Stimulated activated CD4-positive, alpha-beta T cell treated with anti-CD3 and anti-CD28 coated beads, TNF-alpha, amount 100 ng/mL, for 1 hour (primary cell): Measurements from ENCODE around the gene RHBG.

ENCODE experiments used
- DNase-seq, 3 donors: peaks; one replicate each; pipeline ENCODE4 v3.0.0-alpha.2; 2020; ENCODE audit warnings: low read depth in 3 of 3, low spot score in 1 of 3

Gene RHBG

GRCh38 chr1:156424806-156425432, 55.9 kb downstream of the RHBG start:
- DNase-seq: no peak

GRCh38 chr1:156425943-156426342, 56.9 kb downstream of the RHBG start:
- DNase-seq: no peak

- no peak for DNase-seq
Measured at GRCh38 chr1:156427957-156428356, 58.9 kb downstream of the RHBG start.

DNA sequence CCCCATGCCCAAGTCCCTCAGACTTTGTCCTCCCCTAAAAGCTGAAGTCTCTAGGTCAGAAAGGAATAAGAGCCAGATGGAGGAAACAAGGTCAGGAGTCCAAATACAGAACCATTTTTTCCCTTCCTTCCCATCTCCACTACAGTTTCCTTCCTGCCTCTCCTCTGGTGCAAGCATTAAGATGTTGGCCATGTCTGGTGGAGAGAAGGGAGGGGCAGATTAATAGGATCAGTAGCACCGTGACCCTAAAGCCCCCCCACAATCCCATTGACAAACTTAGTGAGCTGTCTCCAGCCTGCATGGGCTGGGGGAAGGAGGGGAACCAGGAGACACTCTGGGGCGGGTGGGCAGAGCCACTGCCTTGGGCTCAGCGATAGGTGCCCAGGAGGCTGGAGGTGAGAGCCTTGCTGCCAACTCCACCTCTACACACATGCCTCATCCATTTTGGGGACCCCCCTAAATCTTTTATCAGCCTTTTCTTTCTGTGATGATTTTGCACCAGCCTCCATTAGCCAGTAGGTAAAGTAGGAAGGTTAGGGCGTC, 59.8 kb downstream of the RHBG start:
- no peak for DNase-seq

DNA sequence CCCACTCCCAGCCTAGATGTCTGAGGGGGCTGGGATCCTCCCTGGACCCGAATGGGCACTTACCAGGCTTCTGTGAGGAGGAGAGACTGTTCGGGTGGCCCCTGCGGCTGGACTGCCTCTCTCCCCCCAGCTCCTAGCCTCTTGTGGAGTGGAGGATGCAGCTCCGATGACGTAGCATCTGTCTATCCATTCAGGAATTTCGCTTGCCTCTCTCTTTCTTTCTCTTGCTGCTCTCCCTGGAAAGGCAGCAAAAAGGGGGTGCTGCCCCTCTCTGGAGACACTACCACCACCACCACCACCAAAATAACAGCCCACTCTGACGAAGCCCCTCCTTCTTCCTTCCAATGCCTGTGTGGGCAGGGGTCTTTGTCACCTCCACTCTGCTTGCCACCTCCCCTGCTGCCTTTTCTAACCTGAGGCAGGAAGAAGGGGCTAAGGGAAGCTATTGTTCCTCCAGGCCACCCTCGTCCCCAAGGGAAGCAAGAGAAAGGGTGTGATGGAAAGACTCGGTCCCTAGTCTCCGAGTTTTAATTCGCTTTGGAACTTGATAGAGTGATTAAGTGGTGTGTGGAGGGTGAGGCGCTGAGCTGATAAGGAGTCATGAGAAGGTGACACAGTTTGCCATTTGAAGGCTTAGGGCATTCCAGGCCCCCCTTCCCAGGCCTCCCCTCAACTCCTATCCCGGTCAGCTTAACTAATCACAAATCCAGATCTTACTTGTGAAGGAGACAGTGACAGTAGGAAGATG, 60.5 kb downstream of the RHBG start:
- DNase-seq: no peak

DNA sequence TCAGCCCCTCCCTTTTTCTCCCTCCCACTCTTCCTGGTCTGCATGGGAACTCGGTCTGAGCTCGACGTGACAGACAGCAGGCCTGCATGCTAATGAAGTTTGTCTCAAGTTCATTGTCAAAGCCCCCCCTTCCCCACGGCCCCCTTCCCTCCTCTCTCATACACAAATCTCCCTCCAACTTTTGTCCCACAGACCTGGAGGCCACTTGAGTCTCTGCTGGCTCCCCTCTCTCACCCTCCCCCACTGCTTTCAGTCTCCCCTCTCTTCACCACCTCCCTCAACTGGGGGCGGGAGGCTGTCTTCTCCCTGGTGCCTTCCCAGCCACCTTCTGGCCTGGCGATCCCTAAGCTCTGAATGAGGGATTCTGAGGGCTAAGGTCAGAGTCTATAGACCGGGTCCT, 61.3 kb downstream of the RHBG start:
- no peak for DNase-seq

DNA sequence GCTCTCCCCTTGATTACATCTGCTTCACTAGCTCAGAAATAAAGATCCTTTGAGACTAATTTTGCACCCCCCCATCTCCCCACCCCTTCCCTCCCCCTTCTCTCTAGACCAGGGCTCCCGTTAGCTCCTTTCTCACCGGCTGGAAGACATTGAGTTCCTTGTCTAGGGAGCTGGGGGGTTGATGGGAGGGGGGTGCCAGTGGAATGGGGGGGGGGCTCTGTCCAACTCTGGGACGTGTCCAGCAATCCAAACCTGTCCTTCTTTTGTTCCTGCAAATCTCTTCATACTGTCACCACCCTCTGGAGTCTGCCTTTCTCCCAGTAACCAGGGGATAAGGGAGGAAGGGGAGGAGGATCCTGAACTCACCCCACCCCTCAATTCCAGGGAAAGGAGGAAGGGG, 61.9 kb downstream of the RHBG start:
- DNase-seq: no peak

DNA sequence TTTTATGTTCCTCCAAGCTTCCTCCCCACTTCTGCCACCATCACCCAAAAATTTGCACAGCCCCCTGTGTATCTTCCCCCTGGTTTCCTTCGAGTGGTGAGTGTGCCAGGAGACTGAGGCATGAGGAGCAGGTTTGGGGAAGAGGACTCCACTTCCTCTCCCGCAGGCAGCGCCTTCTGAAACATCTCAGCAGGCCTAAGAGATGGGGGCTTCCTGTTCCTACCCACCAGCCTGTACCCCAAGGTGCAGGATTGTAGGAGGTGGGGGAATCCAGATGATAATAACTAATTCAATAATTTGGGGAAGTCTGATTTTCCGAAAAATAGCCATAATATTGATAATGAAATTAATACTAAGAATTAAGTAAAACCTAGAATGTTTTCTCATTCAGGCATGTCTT, 62.4 kb downstream of the RHBG start:
- DNase-seq: no peak

DNA sequence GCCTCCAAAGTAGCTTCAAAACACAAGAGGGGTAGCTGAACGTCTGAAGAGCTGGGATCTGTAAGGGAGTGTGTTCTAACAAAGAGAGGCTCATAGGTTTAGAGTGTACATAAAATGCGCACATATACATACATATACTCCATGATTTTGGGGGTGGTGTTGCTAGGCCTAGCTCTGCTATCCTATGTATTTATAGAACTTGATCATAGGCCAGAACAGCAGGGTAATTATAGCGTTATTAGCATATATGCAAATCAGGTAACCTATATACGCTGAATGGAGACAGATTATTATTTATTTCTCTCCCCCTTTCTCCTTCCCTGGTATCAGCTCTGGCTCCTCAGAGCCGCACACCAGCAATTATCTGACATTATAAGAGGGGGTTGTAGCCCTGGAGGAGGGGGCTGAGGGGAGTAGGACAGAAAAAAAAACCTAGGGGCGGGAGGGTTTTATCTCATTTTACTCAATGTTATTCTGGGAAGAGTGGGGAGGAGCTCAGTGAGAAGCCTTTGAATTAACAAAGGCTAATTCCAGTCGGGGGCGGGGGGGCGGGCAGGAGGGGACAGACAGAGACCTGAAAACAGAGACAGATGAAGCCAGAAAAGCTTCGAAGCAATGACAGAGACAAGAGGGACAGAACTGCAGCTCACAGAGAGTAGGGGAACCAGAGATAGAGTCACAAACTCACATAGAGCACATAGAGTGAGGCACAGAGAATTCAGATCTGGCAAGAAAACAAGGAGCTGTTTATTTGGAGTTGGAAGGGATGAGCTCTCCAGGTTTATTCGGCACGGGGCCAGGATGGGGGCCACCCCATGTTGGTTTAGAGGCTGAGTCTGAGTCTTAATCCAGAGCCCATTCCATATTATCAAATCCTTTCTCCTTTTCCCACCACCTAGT, 63.0 kb downstream of the RHBG start:
- no peak for DNase-seq

DNA sequence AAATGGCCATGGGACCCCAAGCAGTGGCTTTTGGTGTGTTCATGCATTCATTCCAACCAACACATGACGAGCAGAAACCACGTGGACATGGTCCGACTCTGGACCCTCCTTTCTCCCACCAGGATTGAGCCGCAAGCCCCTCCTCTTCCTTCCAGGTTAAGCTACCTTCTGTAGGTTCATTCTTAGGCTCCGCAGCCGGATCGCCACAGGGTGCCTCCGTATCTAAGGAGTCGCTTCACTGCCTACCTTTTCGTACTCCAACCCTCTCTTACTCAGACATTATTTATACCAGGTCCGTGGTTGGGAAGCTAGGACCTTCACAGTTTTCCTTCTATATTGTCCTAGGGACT, 63.6 kb downstream of the RHBG start:
- no peak for DNase-seq

- DNase-seq: no peak
Measured at GRCh38 chr1:156433032-156433431, 64.0 kb downstream of the RHBG start.

GRCh38 chr1:156433602-156434001, 64.6 kb downstream of the RHBG start:
- DNase-seq: no peak
